Keratinocyte (primary cell): ENCODE results near the gene MTA1. TPM values are rescaled to one million over a fixed set of nuclear protein-coding genes. Genes with fewer than 3 reads are reported as not detected.

ENCODE experiments used
- DNase-seq: peaks from one replicate; pipeline ENCODE4 v3.0.0-alpha.2; 2011; ENCODE audit warnings: low read depth, missing footprints, low spot score
- FAIRE-seq: peaks from 2 replicates; lab custom pipeline; 2011; peaks lifted over from hg19 to GRCh38; lab: Jason Lieb, UNC
- H2AFZ ChIP-seq: 2 replicates; pipeline ENCODE4 v1.6.0; 2012; ENCODE audit warnings: low read length, control low read depth, inconsistent platforms; ENCODE audit not compliant: control insufficient read depth
- H3K27ac ChIP-seq: 2 replicates; pipeline ENCODE4 v1.5.1; 2011; ENCODE audit warnings: low read length; ENCODE audit not compliant: control insufficient read depth, insufficient read depth
- H3K27me3 ChIP-seq: 3 replicates; pipeline ENCODE4 v1.6.0; 2011; ENCODE audit warnings: low read length; ENCODE audit not compliant: control insufficient read depth, insufficient read depth; ENCODE audit errors: extremely low read depth
- H3K36me3 ChIP-seq, 2 experiments: 2 replicates in 1 of 2; 3 replicates in 1 of 2; pipeline ENCODE4 v1.5.1; 2011; ENCODE audit warnings: low read length in 2 of 2, mild to moderate bottlenecking in 1 of 2; ENCODE audit not compliant: control insufficient read depth in 2 of 2, insufficient read depth in 2 of 2; ENCODE audit errors: extremely low read depth in 1 of 2
- H3K4me1 ChIP-seq: 3 replicates; pipeline ENCODE4 v1.5.1; 2011; ENCODE audit warnings: low read length; ENCODE audit not compliant: control insufficient read depth, insufficient read depth; ENCODE audit errors: extremely low read depth
- H3K4me2 ChIP-seq: 3 replicates; pipeline ENCODE4 v1.6.0; 2011; ENCODE audit warnings: low read depth, low read length; ENCODE audit not compliant: control insufficient read depth, insufficient read depth; ENCODE audit errors: extremely low read depth
- H3K4me3 ChIP-seq, 3 experiments: fragments of 200-600 bp in 1 of 3; sonication (generic) in 1 of 3; 2 replicates in 2 of 3; 3 replicates in 1 of 3; pipeline ENCODE4 v1.5.1; 2011 to 2016; ENCODE audit warnings: low read length in 3 of 3, mild to moderate bottlenecking in 3 of 3, control low read depth in 2 of 3, inconsistent platforms in 1 of 3, low read depth in 1 of 3, mixed read lengths in 1 of 3, mixed run types in 1 of 3, moderate library complexity in 1 of 3; ENCODE audit not compliant: control insufficient read depth in 2 of 3, insufficient read depth in 2 of 3; ENCODE audit errors: extremely low read depth in 1 of 3
- H3K79me2 ChIP-seq: 2 replicates; pipeline ENCODE4 v1.6.0; 2012; ENCODE audit warnings: low read length; ENCODE audit not compliant: control insufficient read depth, insufficient read depth
- H3K9ac ChIP-seq: 3 replicates; pipeline ENCODE4 v1.6.0; 2011; ENCODE audit warnings: low read length; ENCODE audit not compliant: control insufficient read depth, insufficient read depth; ENCODE audit errors: extremely low read depth
- H3K9me1 ChIP-seq: 3 replicates; pipeline ENCODE4 v1.6.0; 2011; ENCODE audit warnings: low read length; ENCODE audit not compliant: control insufficient read depth, insufficient read depth; ENCODE audit errors: extremely low read depth
- H3K9me3 ChIP-seq: 2 replicates; pipeline ENCODE4 v1.5.1; 2012; ENCODE audit warnings: low read depth, low read length; ENCODE audit not compliant: control insufficient read depth
- H4K20me1 ChIP-seq: 3 replicates; pipeline ENCODE4 v1.6.0; 2011; ENCODE audit warnings: low read length; ENCODE audit not compliant: control insufficient read depth, insufficient read depth; ENCODE audit errors: extremely low read depth
- CTCF ChIP-seq, 3 experiments: IDR thresholded peaks in 1 of 3; conservative IDR thresholded peaks in 1 of 3; optimal IDR thresholded peaks in 1 of 3; 2 replicates in 2 of 3; 3 replicates in 1 of 3; pipeline versions ENCODE3 to v1.5.1; 2011; ENCODE audit warnings: low read length in 3 of 3, mild to moderate bottlenecking in 3 of 3, moderate library complexity in 2 of 3, control low read depth in 1 of 3, inconsistent platforms in 1 of 3; ENCODE audit not compliant: insufficient read depth in 2 of 3; ENCODE audit errors: extremely low read depth in 1 of 3
- EZH2 ChIP-seq: IDR thresholded peaks from one replicate; pipeline ENCODE4 v1.6.1; 2012; ENCODE audit warnings: inconsistent platforms, mild to moderate bottlenecking, low read length, moderate library complexity
- dilution Hi-C: fragments of 300-500 bp; cut with MboI; formaldehyde crosslinking; loops from one replicate; pipeline ENCODE4 v1.7.0; 2020; ENCODE audit warnings: low sequenced_read_pairs; ENCODE audit not compliant: extremely low pct_ligation_motif_present
- polyA plus RNA-seq, 5 experiments: library from polyadenylated mRNA; depleted of rRNA in 3 of 5; stranded (reverse) in 3 of 5; stranded (forward) in 1 of 5; unstranded in 1 of 5; fragments of >200 nt; gene quantifications; 1 replicate in 1 of 5; 2 replicates in 3 of 5; 3 replicates in 1 of 5; pipeline versions ENCODE4 v1.2.1 to v1.2.3, GENCODE V29; 2011 to 2012; ENCODE audit warnings: missing spikeins in 2 of 5, low read depth in 1 of 5, low replicate concordance in 1 of 5

The MTA1 gene
- polyA plus RNA-seq, 1 donor (not counting 4 experiments of a cell fraction or from before 2014, with no cell fraction given) = 33.6 TPM

GRCh38 chr14:105408592-105408991 lies 11.0 kb upstream of the MTA1 start:
- Histone ChIP-seq H3K27ac (no peak overlapping the region), H3K4me3 (no peak overlapping the region), H3K79me2 (no peaks in the 10 kb centered on the region), H3K4me1 (peaks cover 4% of the 10 kb centered on the region), H4K20me1 (no peaks in the 10 kb centered on the region), H3K9me3 (no peaks in the 10 kb centered on the region), H3K4me2 (no peak overlapping the region), H3K9me1 (no peaks in the 10 kb centered on the region), H3K36me3 (no peaks in the 10 kb centered on the region), H3K27me3 (peaks cover 19% of the 10 kb centered on the region), H3K9ac (no peak overlapping the region), H2AFZ (no peak overlapping the region)
- no peak for DNase-seq
- FAIRE-seq = no peak
- dilution Hi-C loops = no loop called here
- no peak for TF ChIP-seq CTCF (optimal IDR thresholded peaks at IDR 0.05 in 1 of 3, IDR thresholded peaks at IDR 0.05 in 1 of 3, conservative IDR thresholded peaks at IDR 0.05 in 1 of 3; ENCODE audit: extremely low read depth in 1 of 3, insufficient read depth in 2 of 3, low read length in 3 of 3)
- no peak for TF ChIP-seq EZH2

GRCh38 chr14:105409364-105409763 lies 10.3 kb upstream of the MTA1 start:
- Histone ChIP-seq H3K27ac (no peak overlapping the region), H3K4me1 (peaks cover 4% of the 10 kb centered on the region), H3K79me2 (no peaks in the 10 kb centered on the region), H3K36me3 (no peaks in the 10 kb centered on the region), H4K20me1 (no peaks in the 10 kb centered on the region), H3K27me3 (peaks cover 19% of the 10 kb centered on the region), H3K4me2 (no peak overlapping the region), H2AFZ (no peak overlapping the region), H3K9me3 (no peaks in the 10 kb centered on the region), H3K9ac (no peak overlapping the region), H3K9me1 (no peaks in the 10 kb centered on the region), H3K4me3 (no peak overlapping the region)
- dilution Hi-C loops = no loop called here
- TF ChIP-seq CTCF (optimal IDR thresholded peaks at IDR 0.05 in 1 of 3, IDR thresholded peaks at IDR 0.05 in 1 of 3, conservative IDR thresholded peaks at IDR 0.05 in 1 of 3; ENCODE audit: extremely low read depth in 1 of 3, insufficient read depth in 2 of 3, low read length in 3 of 3) (no peak), EZH2 (no peak)
- no peak for FAIRE-seq
- no peak for DNase-seq
